SJCRH30 (cell line): ENCODE results near the gene KRTAP9-4. TPM values are rescaled to one million over a fixed set of nuclear protein-coding genes. Genes with fewer than 3 reads are reported as not detected.
"Not testable (repeated sequence)": the region's sequence is repeated elsewhere in the genome, so short reads cannot be mapped to it uniquely, and the experiment has no call there.

ENCODE experiments used
- DNase-seq, 2 experiments: peaks; one replicate each; pipeline ENCODE4 v3.0.0-alpha.2; 2015 to 2020
- H3K27ac ChIP-seq: fragments of 250-450 bp; sonication (Bioruptor Pico); 2 replicates; pipeline ENCODE4 v1.5.1; 2020; ENCODE audit warnings: mild to moderate bottlenecking, moderate library complexity
- H3K27me3 ChIP-seq: fragments of 250-450 bp; sonication (Bioruptor Pico); 2 replicates; pipeline ENCODE4 v1.5.1; 2020; ENCODE audit warnings: mild to moderate bottlenecking, moderate library complexity
- H3K36me3 ChIP-seq: fragments of 250-450 bp; sonication (Bioruptor Pico); 2 replicates; pipeline ENCODE4 v1.5.1; 2020; ENCODE audit warnings: mild to moderate bottlenecking, moderate library complexity
- H3K4me1 ChIP-seq: fragments of 250-450 bp; sonication (Bioruptor Pico); 2 replicates; pipeline ENCODE4 v1.5.1; 2020; ENCODE audit warnings: mild to moderate bottlenecking, moderate library complexity
- H3K4me3 ChIP-seq: fragments of 250-450 bp; sonication (Bioruptor Pico); 2 replicates; pipeline ENCODE4 v1.5.1; 2020; ENCODE audit warnings: mild to moderate bottlenecking, moderate library complexity
- H3K9me3 ChIP-seq: fragments of 250-450 bp; sonication (Bioruptor Pico); replicated peaks from 2 replicates; pipeline ENCODE4 v1.5.1; 2020; ENCODE audit warnings: mild to moderate bottlenecking, moderate library complexity
- total RNA-seq: library from RNA; depleted of rRNA; stranded (reverse); fragments of >200 nt; shearing (Covaris generic); gene quantifications from 2 replicates; pipeline ENCODE4 v1.2.3, GENCODE V29; 2014

The KRTAP9-4 gene
- total RNA-seq, 1 experiment from 2014 or later = 0.10 TPM

DNA sequence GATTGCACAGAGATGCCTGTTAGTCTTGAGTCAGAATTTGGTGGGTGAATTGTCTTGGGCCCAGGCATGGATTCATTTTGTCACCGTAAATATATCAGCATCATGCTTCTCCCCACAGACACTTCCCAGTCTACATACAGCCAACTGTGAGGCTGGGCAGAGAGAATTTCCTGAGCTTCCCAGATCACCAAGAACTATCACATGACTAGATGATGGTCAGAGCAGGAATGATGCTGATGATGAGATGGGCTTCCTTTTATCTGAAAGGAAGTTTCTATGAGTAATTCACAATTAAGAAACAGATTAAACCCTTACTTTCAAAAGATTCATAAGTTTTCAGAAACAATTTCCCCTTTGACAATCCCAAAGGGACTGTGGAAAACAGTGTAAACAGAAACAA is 5.4 kb downstream of the KRTAP9-4 start:
- Histone ChIP-seq H3K36me3 (no peaks in the 10 kb centered on the region), H3K27me3 (no peaks in the 10 kb centered on the region), H3K4me3 (no peak overlapping the region), H3K27ac (no peak overlapping the region), H3K4me1 (no peaks in the 10 kb centered on the region), H3K9me3 (no peaks in the 10 kb centered on the region)
- no peak for DNase-seq

DNA sequence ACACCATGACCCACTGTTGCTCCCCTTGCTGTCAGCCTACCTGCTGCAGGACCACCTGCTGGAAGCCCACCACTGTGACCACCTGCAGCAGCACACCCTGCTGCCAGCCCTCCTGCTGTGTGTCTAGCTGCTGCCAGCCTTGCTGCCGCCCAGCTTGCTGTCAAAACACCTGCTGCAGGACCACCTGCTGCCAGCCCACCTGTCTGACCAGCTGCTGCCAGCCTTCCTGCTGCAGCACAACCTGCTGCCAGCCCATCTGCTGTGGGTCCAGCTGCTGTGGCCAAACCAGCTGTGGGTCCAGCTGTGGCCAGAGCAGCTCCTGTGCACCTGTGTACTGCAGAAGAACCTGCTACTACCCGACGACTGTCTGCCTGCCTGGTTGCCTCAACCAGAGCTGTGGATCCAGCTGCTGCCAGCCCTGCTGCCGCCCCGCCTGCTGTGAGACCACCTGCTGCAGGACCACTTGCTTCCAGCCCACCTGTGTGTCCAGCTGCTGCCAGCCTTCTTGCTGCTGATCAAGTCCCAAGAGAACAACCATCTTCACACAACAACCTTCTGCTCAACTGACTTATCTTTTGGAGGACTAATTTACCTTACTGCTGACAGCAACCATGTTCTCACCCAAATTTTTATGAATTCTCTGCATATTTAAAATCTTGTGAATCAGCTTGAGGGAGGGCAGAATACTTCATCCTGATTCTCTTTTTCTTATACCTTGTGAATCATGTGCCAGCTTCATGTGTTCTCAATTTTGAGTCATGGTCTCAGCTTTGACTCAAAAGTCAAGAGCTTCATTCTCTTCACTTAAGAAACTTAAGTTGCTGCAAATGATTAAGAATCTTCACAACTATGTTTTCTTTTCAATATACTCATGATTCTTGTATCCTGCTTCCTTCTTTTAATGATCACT is 6.1 kb downstream of the KRTAP9-4 start, which contains the start of gene KRTAP9-9:
KRTAP9-9 (plus strand) TSS at position 4 of the 910 bp plus-strand sequence.
- not testable (repeated sequence) for H3K36me3 ChIP-seq, H3K27me3 ChIP-seq, H3K4me1 ChIP-seq, H3K4me3 ChIP-seq, H3K27ac ChIP-seq, H3K9me3 ChIP-seq, DNase-seq

- Histone ChIP-seq H3K27ac (no peak overlapping the region), H3K4me1 (no peaks in the 10 kb centered on the region), H3K9me3 (no peaks in the 10 kb centered on the region), H3K27me3 (no peaks in the 10 kb centered on the region), H3K36me3 (no peaks in the 10 kb centered on the region), H3K4me3 (no peak overlapping the region)
- no peak for DNase-seq
These were observed 6.8 kb downstream of the KRTAP9-4 start for GRCh38 chr17:41256291-41256685.

DNA sequence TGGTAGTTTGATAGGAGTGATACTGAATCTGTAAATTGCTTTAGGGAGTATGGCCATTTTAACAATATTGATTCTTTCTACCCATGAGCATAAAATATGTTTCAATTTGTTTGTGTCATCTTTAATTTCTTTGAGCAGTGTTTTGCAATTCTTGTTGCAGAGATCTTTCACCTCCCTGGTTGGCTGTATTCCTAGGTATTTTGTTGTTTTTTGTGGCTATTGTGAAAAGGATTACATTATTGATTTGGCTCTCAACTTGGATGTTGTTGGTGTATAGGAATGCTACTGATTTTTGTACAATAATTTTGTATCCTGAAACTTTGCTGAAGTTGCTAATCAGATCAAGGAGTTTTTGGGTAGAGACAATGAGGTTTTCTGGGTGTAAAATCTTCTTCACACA is 8.9 kb downstream of the KRTAP9-4 start:
- Histone ChIP-seq H3K36me3 (no peaks in the 10 kb centered on the region), H3K27me3 (no peaks in the 10 kb centered on the region), H3K27ac (no peak overlapping the region), H3K4me1 (no peaks in the 10 kb centered on the region), H3K9me3 (no peaks in the 10 kb centered on the region), H3K4me3 (no peak overlapping the region)
- DNase-seq = no peak

DNA sequence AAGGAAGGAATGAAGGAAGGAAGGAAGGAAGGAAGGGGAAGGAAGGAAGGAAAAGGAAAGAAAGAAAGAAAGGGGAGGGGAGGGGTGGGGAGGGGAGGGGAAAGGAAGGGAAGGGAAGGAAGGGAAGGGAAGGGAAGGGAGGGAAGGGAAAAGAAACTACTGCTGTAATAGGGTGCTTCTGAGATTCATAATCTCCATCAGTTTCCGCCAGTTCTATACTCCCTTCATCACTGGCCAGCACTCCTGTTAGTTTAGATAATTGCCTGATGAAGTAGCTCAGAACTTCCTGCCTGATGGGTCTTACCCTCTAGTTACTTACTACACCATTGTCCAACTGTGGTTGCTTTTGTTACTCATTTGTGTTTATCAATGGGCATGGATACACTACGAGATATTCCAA is 13.7 kb downstream of the KRTAP9-4 start:
- Histone ChIP-seq H3K27me3 (no peaks in the 10 kb centered on the region), H3K4me3 (no peak overlapping the region), H3K9me3 (no peaks in the 10 kb centered on the region), H3K27ac (no peak overlapping the region), H3K36me3 (no peaks in the 10 kb centered on the region), H3K4me1 (no peaks in the 10 kb centered on the region)
- DNase-seq = no peak

- Histone ChIP-seq H3K27ac (no peak overlapping the region), H3K4me3 (no peak overlapping the region), H3K27me3 (no peaks in the 10 kb centered on the region), H3K36me3 (no peaks in the 10 kb centered on the region), H3K4me1 (no peaks in the 10 kb centered on the region), H3K9me3 (no peaks in the 10 kb centered on the region)
- no peak for DNase-seq
These were observed 15.1 kb downstream of the KRTAP9-4 start for GRCh38 chr17:41264599-41264998.

DNA sequence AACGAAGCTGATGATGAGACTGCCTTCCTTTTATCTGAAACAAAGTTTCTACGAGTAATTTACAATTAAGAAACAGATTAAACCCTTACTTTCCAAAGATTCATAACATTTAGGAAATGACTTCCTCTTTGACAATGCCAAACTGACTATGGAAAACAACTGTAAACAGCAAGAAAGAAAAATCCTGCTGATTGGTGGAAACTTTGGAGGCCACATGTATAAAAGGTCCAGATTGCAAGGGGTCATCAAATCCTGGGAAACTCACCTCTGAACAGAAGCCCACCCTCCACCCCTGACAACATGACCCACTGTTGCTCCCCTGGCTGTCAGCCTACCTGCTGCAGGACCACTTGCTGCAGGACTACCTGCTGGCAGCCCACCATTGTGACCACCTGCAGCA is 15.6 kb downstream of the KRTAP9-4 start, which contains the start of gene KRTAP9-6:
KRTAP9-6 (plus strand) TSS at position 301 of the 400 bp plus-strand sequence; CDS start at position 301, 0 bp downstream.
- Histone ChIP-seq H3K9me3 (no peaks in the 10 kb centered on the region), H3K27me3 (no peaks in the 10 kb centered on the region), H3K27ac (no peak within 1 kb of the TSS), H3K36me3 (no peaks in the 10 kb centered on the region), H3K4me1 (no peaks in the 10 kb centered on the region), H3K4me3 (no peak within 1 kb of the TSS)
- DNase-seq = no peak

DNA sequence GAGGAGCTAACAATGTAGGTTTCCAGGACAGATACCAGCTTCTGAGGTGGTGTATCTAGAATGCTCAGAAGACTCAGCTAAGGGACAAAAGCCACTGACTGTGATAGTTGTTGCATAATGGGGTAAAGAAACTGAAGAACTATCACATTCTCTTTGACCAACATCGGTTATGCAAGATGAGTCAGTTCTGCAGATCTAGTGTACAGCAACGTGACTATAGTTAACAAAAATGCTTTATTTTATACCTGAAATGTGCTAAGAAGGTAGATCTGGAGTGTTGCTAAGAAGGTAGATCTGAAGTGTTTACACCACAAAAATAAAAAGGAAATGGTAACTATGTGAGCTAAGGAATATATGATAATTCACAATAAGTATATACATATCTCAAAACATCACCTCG is 18.2 kb downstream of the KRTAP9-4 start:
- H3K4me1 ChIP-seq = no peaks in the 10 kb centered on the region
- H3K36me3 ChIP-seq = no peaks in the 10 kb centered on the region
- no peaks in the 10 kb centered on the region for H3K27me3 ChIP-seq
- no peak overlapping the region for H3K27ac ChIP-seq
- H3K9me3 ChIP-seq = no peaks in the 10 kb centered on the region
- DNase-seq = no peak
- H3K4me3 ChIP-seq = no peak overlapping the region

GRCh38 chr17:41271323-41271722 is 21.8 kb downstream of the KRTAP9-4 start:
- H3K9me3 ChIP-seq, H3K27me3 ChIP-seq, H3K4me3 ChIP-seq, H3K27ac ChIP-seq, H3K4me1 ChIP-seq, H3K36me3 ChIP-seq, DNase-seq: not testable (repeated sequence)

- Histone ChIP-seq H3K4me1 (no peaks in the 10 kb centered on the region), H3K36me3 (no peaks in the 10 kb centered on the region), H3K9me3 (no peaks in the 10 kb centered on the region), H3K27ac (no peak overlapping the region), H3K27me3 (no peaks in the 10 kb centered on the region), H3K4me3 (no peak overlapping the region)
- no peak for DNase-seq
These were observed 22.4 kb downstream of the KRTAP9-4 start for GRCh38 chr17:41271858-41272257.

GRCh38 chr17:41275648-41276190 is 26.2 kb downstream of the KRTAP9-4 start, which contains the start of gene KRTAP9-7:
Gene KRTAP9-7 (plus strand): TSS chr17:41275698. CDS start chr17:41275698, 0 bp downstream.
- not testable (repeated sequence) for H3K4me3 ChIP-seq, H3K9me3 ChIP-seq, H3K27me3 ChIP-seq, H3K27ac ChIP-seq, H3K4me1 ChIP-seq, DNase-seq, H3K36me3 ChIP-seq

DNA sequence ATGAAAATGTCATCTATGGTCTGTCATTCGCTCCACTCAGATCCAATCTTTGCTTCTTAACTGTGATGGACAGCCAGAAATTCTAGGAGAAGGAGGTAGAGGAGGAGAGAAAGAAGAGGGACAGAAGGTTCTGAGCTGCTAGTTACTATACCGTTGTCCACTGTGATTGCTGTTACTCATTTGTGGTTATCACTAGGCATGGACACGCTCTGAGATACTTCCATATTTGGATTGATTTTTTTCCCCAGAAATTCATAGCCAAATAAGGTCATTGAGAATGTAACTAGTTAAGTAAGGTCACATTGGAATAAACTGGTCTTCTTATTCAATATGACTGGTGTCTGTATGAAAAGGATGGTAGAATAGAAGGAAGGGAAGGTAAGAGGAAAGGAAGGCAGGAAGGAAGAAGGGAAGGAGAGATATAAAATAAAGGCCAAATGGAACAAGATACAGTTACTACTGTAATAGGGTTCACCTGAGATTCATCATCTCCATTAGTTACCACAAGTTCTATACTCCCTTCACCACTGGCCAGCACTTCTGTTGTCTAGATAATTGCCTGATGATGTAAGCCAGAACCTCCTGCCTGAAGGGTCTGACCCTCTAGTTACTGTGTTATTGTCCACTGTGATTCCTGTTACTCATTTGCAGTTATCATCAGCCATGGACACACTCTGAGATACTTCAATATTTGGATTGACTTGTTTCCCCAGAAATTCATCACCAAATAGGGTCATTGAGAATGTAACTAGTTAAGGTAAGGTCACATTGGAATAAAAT is 28.9 kb downstream of the KRTAP9-4 start:
- no peaks in the 10 kb centered on the region for H3K9me3 ChIP-seq
- no peak for DNase-seq
- peaks cover 8% of the 10 kb centered on the region; the same call in 1 of the 2 replicates for H3K4me1 ChIP-seq
- no peaks in the 10 kb centered on the region for H3K36me3 ChIP-seq
- no peaks in the 10 kb centered on the region for H3K27me3 ChIP-seq
- H3K27ac ChIP-seq = no peak overlapping the region
- no peak overlapping the region for H3K4me3 ChIP-seq

GRCh38 chr17:41284043-41284442 is 34.6 kb downstream of the KRTAP9-4 start:
- H3K27ac ChIP-seq = peak overlapping the region; percentile 27; the same call in 1 of the 2 replicates
- H3K4me1 ChIP-seq = peaks cover 29% of the 10 kb centered on the region
- H3K4me3 ChIP-seq = no peak overlapping the region
- no peaks in the 10 kb centered on the region for H3K9me3 ChIP-seq
- no peaks in the 10 kb centered on the region for H3K36me3 ChIP-seq
- H3K27me3 ChIP-seq = no peaks in the 10 kb centered on the region
- peak; percentile 26 to 32 for DNase-seq

DNA sequence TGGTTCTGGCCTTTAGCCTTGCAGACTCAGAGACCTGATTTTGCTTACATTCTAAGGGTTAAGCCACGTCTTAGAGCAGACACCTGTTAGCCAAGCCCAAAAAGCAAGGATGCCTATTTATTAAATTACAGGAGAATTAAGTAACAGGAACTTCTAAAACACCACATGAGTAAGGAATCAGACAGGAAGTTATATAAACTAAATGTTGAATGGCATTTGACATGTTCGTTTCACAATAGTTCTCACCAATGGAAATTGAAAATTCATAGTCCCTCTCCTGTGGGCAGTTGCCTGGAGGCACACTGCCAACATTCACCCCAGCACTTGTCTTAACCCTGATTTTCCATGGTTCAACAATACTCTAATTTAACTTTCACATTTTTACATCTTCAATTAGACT is 35.1 kb downstream of the KRTAP9-4 start:
- Histone ChIP-seq H3K4me1 (peaks cover 28% of the 10 kb centered on the region), H3K27me3 (no peaks in the 10 kb centered on the region), H3K4me3 (no peak overlapping the region), H3K27ac (peak overlapping the region; percentile 22; the same call in 1 of the 2 replicates), H3K9me3 (no peaks in the 10 kb centered on the region), H3K36me3 (no peaks in the 10 kb centered on the region)
- DNase-seq = no peak

DNA sequence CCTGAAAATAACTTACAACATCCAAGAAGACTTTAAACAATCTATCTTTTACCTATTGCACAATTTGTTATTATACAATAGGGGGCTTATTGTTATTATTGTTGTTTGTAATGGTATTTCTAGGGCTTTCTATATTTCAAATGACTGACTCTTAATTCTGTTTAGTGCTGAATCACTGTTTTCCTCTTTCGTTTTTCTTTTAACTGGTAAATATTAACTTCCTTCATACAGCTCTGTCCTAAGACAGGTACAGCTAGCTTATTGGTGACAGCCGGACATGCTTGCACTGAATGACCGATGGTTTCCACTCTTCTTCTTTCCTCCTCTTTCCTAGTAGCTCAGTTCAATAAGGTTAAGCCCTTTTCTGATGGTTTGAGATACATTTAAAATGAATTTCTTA is 37.6 kb downstream of the KRTAP9-4 start:
- H3K9me3 ChIP-seq = no peaks in the 10 kb centered on the region
- H3K4me3 ChIP-seq = no peak overlapping the region
- H3K36me3 ChIP-seq = no peaks in the 10 kb centered on the region
- no peak overlapping the region for H3K27ac ChIP-seq
- H3K4me1 ChIP-seq = peaks cover 26% of the 10 kb centered on the region
- H3K27me3 ChIP-seq = no peaks in the 10 kb centered on the region
- DNase-seq = no peak
